WTC11 (cell line): ENCODE measurements around the gene THRSP.

Experiments used
- CBFB ChIP-seq: sonication (generic); formaldehyde crosslinking; IDR thresholded peaks from 2 replicates; pipeline ENCODE4 v1.8.1; 2022; ENCODE audit warnings: mild to moderate bottlenecking, low read depth, missing genetic modification reagents
- FOXK1 ChIP-seq: sonication (generic); formaldehyde crosslinking; IDR thresholded peaks from 2 replicates; pipeline ENCODE4 v1.8.0; 2022; ENCODE audit warnings: mild to moderate bottlenecking, moderate library complexity, missing genetic modification reagents
- GRHL2 ChIP-seq: fragments of 250-450 bp; sonication (Bioruptor Pico); IDR thresholded peaks from 2 replicates; pipeline ENCODE4 v1.8.0; 2022; ENCODE audit warnings: mild to moderate bottlenecking, moderate library complexity; ENCODE audit not compliant: insufficient replicate concordance, severe bottlenecking
- HMGXB4 ChIP-seq: sonication (generic); formaldehyde crosslinking; IDR thresholded peaks from 2 replicates; pipeline ENCODE4 v1.8.1; 2023; ENCODE audit warnings: mild to moderate bottlenecking, moderate library complexity, missing genetic modification reagents
- IRF2 ChIP-seq: sonication (generic); formaldehyde crosslinking; IDR thresholded peaks from 2 replicates; pipeline ENCODE4 v1.8.0; 2022; ENCODE audit warnings: low read depth, missing genetic modification reagents, borderline replicate concordance
- MAX ChIP-seq: sonication (generic); formaldehyde crosslinking; IDR thresholded peaks from 2 replicates; pipeline ENCODE4 v1.8.0; 2022; ENCODE audit warnings: mild to moderate bottlenecking, missing genetic modification reagents
- TEAD4 ChIP-seq: sonication (generic); formaldehyde crosslinking; IDR thresholded peaks from 2 replicates; pipeline ENCODE4 v1.8.0; 2022; ENCODE audit warnings: mild to moderate bottlenecking, missing genetic modification reagents
- USF2 ChIP-seq: sonication (generic); formaldehyde crosslinking; IDR thresholded peaks from 2 replicates; pipeline ENCODE4 v1.8.1; 2023; ENCODE audit warnings: mild to moderate bottlenecking, missing genetic modification reagents, moderate library complexity
- TF ChIP-seq, protein P1 (sequence below): fragments of 200-600 bp; IDR thresholded peaks from 2 replicates; pipeline ENCODE4 v1.8.0; 2022; ENCODE audit warnings: antibody characterized with exemption
- TF ChIP-seq, protein P2 (sequence below): sonication (generic); formaldehyde crosslinking; IDR thresholded peaks from 2 replicates; pipeline ENCODE4 v1.8.0; 2022; ENCODE audit warnings: mild to moderate bottlenecking, missing genetic modification reagents

GRCh38 chr11:78082146-78082545 is 18.5 kb downstream of the THRSP start:
- TF ChIP-seq, protein P1, sequence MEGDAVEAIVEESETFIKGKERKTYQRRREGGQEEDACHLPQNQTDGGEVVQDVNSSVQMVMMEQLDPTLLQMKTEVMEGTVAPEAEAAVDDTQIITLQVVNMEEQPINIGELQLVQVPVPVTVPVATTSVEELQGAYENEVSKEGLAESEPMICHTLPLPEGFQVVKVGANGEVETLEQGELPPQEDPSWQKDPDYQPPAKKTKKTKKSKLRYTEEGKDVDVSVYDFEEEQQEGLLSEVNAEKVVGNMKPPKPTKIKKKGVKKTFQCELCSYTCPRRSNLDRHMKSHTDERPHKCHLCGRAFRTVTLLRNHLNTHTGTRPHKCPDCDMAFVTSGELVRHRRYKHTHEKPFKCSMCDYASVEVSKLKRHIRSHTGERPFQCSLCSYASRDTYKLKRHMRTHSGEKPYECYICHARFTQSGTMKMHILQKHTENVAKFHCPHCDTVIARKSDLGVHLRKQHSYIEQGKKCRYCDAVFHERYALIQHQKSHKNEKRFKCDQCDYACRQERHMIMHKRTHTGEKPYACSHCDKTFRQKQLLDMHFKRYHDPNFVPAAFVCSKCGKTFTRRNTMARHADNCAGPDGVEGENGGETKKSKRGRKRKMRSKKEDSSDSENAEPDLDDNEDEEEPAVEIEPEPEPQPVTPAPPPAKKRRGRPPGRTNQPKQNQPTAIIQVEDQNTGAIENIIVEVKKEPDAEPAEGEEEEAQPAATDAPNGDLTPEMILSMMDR: no peak
- no peak for TF ChIP-seq USF2
- no peak for TF ChIP-seq CBFB (CRISPR knock-in tag)
- no peak for TF ChIP-seq HMGXB4 (CRISPR knock-in tag)
- no peak for TF ChIP-seq IRF2 (CRISPR knock-in tag)
- no peak for TF ChIP-seq FOXK1 (CRISPR knock-in tag)
- TF ChIP-seq MAX (CRISPR knock-in tag): no peak
- no peak for TF ChIP-seq GRHL2 (CRISPR knock-in tag)
- TF ChIP-seq, protein P2, sequence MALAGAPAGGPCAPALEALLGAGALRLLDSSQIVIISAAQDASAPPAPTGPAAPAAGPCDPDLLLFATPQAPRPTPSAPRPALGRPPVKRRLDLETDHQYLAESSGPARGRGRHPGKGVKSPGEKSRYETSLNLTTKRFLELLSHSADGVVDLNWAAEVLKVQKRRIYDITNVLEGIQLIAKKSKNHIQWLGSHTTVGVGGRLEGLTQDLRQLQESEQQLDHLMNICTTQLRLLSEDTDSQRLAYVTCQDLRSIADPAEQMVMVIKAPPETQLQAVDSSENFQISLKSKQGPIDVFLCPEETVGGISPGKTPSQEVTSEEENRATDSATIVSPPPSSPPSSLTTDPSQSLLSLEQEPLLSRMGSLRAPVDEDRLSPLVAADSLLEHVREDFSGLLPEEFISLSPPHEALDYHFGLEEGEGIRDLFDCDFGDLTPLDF (CRISPR knock-in tag): no peak
- no peak for TF ChIP-seq TEAD4 (CRISPR knock-in tag)
